NOMO-1 (cell line): ENCODE data around the gene TIMP2.
"Not testable (repeated sequence)": the region's sequence is repeated elsewhere in the genome, so short reads cannot be mapped to it uniquely, and the experiment has no call there.

Experiments used
- DNase-seq, 2 experiments: peaks; one replicate each; lab custom pipeline; 2025; ENCODE audit not compliant: unreplicated experiment in 2 of 2; lab: John Stamatoyannopoulos, UW

TIMP2 gene

DNA sequence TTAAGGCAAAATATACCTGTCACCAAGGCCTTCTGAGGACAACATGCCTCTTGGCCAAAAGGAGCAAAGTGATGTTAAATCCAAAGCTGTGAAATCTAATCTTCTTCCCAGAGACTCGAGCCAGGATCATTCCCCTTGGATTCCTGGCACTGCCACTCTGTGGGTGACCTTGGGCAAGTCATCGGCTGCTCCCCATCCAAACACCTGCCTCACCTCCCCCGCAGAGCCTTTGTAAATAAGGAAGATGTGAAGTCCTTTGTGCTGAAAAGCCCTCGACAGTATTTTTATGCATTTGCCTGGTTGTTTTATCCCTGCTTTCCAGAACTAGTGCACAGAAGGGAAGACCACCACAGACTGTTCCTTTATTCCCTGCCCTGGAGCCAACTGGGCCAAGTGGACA, 16.8 kb downstream of the TIMP2 start:
- no peak for DNase-seq

- DNase-seq = no peak
Observed at GRCh38 chr17:78905541-78905940, 19.6 kb downstream of the TIMP2 start.

GRCh38 chr17:78905116-78905515, 20.1 kb downstream of the TIMP2 start:
- no peak for DNase-seq

DNA sequence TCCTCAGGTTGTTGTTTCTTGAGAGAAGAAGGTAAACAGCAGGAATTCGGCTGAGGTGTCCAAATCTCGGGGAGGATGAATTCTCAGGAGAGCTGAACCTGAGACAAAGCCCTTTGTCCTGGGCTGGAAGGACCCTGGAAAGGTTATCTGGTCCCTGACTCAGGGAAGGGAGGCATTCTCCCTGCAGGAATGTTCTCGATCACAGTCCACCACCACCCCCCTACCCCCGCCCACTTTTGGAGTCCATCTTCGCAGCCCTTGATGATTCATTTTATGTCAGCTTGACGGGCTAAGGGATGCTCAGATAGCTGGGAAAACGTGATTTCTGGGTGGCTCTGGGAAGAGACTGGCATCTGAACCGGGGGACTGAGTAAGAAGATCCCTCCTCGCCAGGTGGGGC, 20.8 kb downstream of the TIMP2 start:
- no peak for DNase-seq

DNA sequence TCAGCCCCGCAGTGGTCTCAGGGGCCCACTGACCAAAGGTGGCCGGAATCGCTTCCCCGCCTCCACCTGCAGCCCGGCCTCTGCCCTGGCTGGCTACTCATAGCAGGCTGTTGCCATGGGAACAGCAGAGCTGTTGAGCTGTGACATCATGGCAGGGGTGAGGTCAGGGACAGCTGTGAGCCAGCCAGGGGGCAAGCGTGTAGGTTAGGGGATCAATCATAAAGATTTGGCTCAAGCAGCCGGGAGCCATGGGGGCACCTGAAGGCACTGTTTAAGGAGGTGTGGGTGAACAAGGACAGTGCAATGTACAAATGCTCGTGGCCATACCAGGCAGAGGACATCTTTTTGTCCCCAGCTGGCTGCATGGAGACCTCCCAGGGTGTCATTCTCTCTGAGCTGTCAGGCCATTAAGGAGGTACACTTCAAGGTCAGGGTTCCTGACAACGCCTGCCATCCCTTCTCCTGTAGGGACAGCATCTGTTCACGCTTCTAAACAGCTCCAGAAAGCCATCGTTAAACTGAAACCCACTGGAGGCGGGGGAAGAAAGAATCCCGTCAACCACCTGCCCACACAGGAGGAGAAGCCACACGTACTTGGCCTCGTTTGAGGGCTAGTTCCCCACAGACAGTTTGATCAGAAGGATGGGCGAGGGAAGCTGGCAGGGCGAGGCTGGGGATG, 21.9 kb downstream of the TIMP2 start, which contains the start of gene CEP295NL:
CEP295NL (minus strand) TSS at position 101 of the 679 bp plus-strand sequence. CDS start 1,373 bp downstream, outside the sequence.
- no peak for DNase-seq

DNA sequence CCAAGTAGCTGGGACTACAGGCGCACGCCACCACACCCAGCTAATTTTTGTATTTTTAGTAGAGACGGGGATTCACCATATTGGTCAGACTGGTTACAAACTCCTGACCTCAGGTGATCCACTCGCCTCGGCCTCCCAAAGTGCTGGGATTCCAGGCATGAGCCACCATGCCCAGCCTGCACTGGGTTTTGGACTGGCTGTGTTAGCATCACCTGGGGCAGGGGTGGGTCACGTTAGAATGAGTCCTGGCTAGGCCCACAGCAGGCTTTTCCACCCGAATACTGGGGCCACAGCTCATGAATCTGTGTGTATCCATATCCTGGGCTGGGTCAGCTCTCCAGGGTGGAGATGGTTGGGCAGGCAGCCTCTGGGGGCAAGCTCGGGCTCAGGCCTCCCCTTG, 23.0 kb downstream of the TIMP2 start:
- not testable (repeated sequence) for DNase-seq

DNA sequence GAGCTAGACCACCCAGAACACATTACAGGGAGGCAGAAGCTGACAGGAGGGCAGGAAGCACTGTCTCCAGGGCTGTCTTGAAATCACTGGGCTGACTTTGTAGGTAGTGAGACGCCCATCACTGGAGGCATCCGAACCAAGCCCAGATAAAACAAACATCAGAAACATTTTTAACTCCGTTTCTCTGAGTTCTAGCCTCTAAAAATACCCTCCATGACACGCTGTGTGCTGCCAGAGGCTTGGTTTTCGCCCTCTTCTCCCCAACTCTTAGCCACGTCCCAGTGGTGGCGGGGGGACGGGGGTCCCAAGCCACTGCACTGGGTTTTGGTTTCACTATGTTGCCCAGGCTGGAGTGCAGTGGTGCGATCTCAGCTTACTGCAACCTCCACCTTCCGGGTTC, 23.4 kb downstream of the TIMP2 start:
- no peak for DNase-seq

DNA sequence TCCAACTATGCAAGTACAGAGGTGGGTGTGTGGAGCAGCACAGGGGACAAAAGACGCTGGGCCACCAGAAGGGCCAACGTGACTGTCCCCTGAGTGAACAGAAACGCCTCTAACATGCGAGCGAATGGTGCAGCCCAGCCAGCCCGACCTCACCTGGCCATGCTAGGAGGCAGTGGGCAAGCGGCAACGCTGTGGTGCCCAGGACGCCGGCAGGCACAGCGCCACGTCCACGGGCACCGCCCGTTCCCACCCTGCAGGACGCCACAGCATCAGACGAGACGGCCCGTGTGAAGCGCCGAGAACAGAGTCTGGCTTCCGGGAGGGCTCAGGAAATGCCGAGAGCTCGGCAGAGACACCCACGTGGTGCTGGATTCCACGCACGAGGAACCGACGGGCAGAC, 24.4 kb downstream of the TIMP2 start:
- DNase-seq = no peak

DNA sequence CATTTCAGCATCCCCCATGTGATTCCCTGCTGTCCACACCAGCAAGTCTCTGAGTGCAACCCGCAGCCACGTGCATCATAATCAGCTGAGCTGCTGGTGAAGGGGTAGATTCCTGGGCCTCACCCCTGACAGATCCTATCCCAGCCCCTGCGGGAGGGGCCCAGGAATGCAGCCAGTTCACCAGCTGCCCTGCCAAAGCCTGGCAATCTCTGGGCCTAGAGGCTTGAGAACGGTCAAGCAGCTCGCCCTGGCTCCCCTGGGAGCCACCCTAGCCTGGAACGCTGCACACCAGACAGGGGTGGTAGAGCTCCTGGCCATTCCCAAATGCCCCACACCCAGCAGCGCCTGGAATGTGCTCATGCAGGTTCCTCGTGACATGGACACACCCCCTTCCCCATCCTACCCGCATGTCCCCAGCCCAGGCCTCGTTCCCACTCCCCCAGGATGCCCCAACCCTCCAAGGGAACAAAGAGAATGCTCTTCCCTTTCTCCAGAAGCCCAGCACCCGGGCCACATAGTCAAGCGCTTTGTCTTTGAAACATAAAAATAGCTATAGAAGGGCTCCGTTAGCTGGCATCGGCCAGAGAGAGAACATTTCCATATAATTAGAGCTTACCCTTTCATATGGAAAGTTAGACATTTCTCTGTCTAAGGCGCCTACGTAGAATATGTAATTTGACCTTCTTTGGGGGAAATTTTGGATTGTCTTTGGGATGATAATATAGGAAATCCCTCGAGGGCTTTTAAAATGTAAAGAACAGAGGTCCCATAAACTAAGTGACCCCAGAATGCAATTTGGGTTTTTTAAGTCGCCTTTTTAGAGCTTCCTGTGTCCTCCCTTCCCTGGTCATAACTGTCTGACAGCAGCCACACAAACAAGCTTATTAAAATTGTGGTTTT, 25.6 kb downstream of the TIMP2 start:
- DNase-seq = no peak

DNA sequence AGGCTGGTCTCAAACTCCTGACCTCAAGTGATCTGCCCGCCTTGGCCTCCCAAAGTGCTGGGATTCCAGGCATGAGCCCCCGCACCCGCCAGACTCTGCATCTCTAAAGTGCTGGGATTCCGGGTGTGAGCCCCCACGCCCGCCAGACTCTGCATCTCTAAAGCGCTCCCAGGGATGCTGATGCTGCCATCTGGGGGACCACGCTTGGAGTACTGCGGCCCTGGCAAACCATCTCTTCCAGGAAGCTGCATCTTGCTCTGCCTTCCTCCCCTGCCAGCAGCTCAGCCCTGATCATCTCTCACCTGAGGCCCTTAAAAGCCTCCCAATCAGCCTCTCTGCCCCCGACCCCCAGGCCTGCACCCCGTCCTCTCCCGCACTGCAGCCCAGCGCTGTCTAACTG, 26.2 kb downstream of the TIMP2 start:
- no peak for DNase-seq

- DNase-seq = no peak
Observed at GRCh38 chr17:78898075-78898836, 26.9 kb downstream of the TIMP2 start.

GRCh38 chr17:78897664-78898047, 27.5 kb downstream of the TIMP2 start:
- DNase-seq = no peak

GRCh38 chr17:78896834-78897663, 28.1 kb downstream of the TIMP2 start:
- no peak for DNase-seq

- no peak for DNase-seq
Observed at GRCh38 chr17:78896091-78896833, 28.9 kb downstream of the TIMP2 start.

DNA sequence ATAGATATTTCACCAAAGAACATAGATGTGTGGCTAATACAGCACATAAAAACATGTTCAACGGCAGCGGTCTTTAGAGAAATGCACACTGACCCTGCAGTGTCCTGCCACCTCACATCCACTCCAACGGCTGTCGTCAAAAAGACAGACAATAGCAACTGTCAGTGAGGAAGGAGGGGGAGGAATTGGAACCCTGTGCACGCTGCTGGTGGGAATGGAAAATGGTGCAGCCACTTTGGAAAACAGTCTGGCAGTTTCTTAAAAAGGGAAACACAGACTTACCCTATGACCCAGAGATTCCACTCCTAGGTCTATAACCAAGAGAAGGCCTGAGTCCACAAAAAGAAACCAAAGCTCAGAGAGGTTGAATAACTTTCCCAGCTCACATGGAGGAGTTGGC, 29.9 kb downstream of the TIMP2 start:
- no peak for DNase-seq

GRCh38 chr17:78893684-78894083, 31.5 kb downstream of the TIMP2 start:
- no peak for DNase-seq

DNA sequence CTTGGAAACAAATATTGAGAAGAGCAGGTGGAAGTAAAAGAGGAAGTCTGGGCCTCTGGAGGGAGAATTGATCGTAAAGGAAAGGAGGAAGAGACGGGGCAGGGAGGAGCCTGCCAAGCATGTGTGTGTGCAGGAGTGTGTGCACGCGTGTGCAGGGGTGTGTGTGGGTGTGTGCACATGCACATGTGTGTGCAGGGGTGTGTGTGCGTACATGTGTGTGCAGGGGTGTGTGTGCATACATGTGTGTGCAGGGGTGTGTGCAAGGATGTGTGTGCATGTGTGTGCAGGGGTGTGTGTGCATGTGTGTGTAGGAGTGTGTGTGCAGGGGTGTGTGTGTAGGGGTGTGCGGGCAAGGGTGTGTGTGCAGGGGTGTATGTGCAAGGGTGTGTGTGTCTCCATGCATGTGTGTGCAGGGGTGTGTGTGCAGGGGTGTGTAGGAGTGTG, 32.2 kb downstream of the TIMP2 start:
- peak; percentile 61 to 66 for DNase-seq

GRCh38 chr17:78892520-78892919, 32.7 kb downstream of the TIMP2 start:
- DNase-seq = no peak

- no peak for DNase-seq
Observed at GRCh38 chr17:78892062-78892456, 33.1 kb downstream of the TIMP2 start.
